ENCODE data around the gene JOSD1.

GRCh38 chr22:38709306-38709705 lies 8.6 kb upstream of the JOSD1 start:
- TF ChIP-seq CTCF (conservative IDR thresholded peaks at IDR 0.05 in 1 of 2, IDR thresholded peaks at IDR 0.05 in 1 of 2; ENCODE audit: low read depth in 1 of 2, low read length in 2 of 2) (no peak), EZH2 (IDR thresholded peaks at IDR 0.05; ENCODE audit: low read length, missing control alignments) (no peak)
